K562 (cell line): Measurements from ENCODE around the gene RRAGD.

ENCODE experiments used
- EZH2 ChIP-seq: IDR thresholded peaks from 2 replicates; pipeline ENCODE4 v1.6.1; 2012; ENCODE audit warnings: low read depth, mild to moderate bottlenecking, inconsistent platforms, low read length, borderline replicate concordance
- FOXJ2 ChIP-seq: fragments of 200-800 bp; sonication (Bioruptor generic); IDR thresholded peaks from 2 replicates; pipeline ENCODE4 v1.6.1; 2016; ENCODE audit warnings: missing genetic modification characterization, missing compliant biosample characterization
- IRF2 ChIP-seq: sonication (generic); formaldehyde crosslinking; IDR thresholded peaks from 2 replicates; pipeline ENCODE4 v1.8.1; 2022; ENCODE audit warnings: mild to moderate bottlenecking, missing genetic modification reagents
- MXD1 ChIP-seq: fragments of 250-450 bp; sonication (Bioruptor Pico); IDR thresholded peaks from 2 replicates; pipeline ENCODE4 v1.8.0; 2021; ENCODE audit warnings: borderline replicate concordance, mild to moderate bottlenecking, moderate library complexity; ENCODE audit not compliant: poor library complexity, severe bottlenecking

DNA sequence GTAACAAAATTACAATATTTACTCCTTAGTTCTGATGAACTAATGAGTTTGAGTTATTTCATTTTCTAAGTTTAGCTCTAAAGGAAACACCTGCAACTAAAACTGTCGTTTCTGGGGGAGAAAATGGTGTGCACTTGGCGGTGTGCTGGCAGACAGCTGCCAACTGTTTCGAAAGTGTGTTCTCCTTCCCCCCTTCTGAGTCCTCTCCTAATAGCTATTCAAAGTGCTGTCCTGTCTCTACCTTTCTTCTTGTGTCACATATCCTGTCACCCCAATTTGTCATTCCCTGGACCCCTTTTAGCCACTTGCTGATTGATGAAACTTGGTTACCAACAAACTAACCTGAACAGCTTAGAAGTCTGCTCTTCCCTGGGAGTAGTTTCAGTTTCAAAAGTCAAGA is 54.7 kb downstream of the RRAGD start:
- TF ChIP-seq FOXJ2 (tag) (no peak), IRF2 (CRISPR knock-in tag) (no peak), MXD1 (CRISPR knock-in tag) (no peak), EZH2 (no peak)
